ENCODE data around the gene PLEKHA6.
A peak's percentile ranks its signal among the peaks of the same experiment; 100 is the strongest.
"Not testable (repeated sequence)": the region's sequence is repeated elsewhere in the genome, so short reads cannot be mapped to it uniquely, and the experiment has no call there.

The PLEKHA6 gene

GRCh38 chr1:204310970-204311369 lies 48.8 kb downstream of the PLEKHA6 start:
- not testable (repeated sequence) for DNase-seq (ENCODE audit: low read depth)

GRCh38 chr1:204308023-204308628 lies 51.6 kb downstream of the PLEKHA6 start:
- DNase-seq (ENCODE audit: low read depth): no peak

- peak; percentile 34 for DNase-seq (ENCODE audit: low read depth)
Measured at GRCh38 chr1:204307334-204307883, 52.3 kb downstream of the PLEKHA6 start.

DNA sequence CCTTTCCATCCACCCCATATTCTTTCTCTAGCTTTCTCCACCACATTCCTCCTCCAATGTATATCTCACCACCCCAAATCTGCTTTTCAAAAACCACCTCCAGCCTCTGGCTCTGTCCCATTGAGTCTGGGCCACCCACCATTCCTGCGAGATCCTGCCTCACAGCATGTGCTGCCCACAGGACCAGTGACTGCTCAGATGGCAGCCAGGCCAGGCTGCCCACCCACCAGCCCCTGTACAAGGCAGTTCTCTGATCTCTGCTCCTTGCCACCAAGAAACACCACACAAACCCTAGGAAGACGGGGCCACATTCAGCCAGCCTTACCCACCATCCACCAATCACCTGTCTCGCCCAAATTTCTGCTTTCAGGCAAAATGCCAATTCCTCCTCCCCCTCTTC lies 53.7 kb downstream of the PLEKHA6 start:
- DNase-seq (ENCODE audit: low read depth): no peak

GRCh38 chr1:204304067-204304466 lies 55.7 kb downstream of the PLEKHA6 start:
- peak; percentile 54 for DNase-seq (ENCODE audit: low read depth)

DNA sequence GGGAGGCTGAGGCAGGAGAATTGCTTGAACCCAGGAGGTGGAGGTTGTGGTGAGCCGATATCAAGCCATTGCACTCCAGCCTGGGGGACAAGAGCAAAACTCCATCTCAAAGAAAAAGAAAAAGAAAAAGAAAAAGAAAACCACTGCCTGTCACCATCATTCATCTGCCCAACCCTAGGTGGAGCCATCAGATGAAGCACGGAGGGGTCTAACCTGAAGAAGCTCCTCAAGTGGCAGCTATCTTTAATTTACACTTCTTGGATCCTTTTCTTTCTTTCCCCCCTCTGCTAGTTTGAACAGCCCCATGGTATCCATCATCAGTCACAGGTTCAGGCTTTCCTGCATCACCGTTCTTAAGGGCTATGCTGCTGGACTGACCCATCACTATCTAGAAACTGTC lies 57.0 kb downstream of the PLEKHA6 start:
- no peak for DNase-seq (ENCODE audit: low read depth)

- no peak for DNase-seq (ENCODE audit: low read depth)
Measured at GRCh38 chr1:204301171-204301957, 58.4 kb downstream of the PLEKHA6 start.

- no peak for DNase-seq (ENCODE audit: low read depth)
Measured at GRCh38 chr1:204299814-204300365, 59.8 kb downstream of the PLEKHA6 start.

DNA sequence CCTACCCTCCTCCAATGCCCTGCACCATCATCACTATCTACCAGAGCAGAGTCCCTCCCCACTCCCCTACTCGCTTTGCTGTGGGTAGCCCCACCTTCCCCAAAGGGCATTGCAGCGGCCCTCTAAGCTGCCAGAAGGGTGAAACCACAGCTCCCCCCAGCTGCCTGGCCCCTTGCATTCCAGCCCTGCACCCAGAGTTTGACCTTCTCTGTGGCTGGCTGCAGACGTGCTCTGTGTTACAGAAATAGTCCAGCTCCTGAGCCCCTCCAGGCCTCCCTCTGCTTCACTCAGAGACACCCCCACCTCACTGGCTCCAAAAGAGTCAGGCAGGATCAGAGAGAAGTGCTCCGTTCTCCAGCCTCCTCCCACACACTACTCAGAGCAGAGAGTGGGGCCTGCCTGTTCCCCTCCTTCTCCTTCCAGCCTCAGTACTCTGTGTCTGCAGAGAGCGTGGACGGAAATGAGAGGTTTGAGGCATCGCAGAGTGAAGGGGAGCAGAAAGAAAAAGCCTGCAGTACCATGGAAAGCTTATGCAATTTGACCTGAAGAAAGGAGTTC lies 63.2 kb downstream of the PLEKHA6 start:
- DNase-seq (ENCODE audit: low read depth): peak; percentile 75

- DNase-seq (ENCODE audit: low read depth): peak; percentile 47
Measured at GRCh38 chr1:204295671-204296070, 64.1 kb downstream of the PLEKHA6 start.

DNA sequence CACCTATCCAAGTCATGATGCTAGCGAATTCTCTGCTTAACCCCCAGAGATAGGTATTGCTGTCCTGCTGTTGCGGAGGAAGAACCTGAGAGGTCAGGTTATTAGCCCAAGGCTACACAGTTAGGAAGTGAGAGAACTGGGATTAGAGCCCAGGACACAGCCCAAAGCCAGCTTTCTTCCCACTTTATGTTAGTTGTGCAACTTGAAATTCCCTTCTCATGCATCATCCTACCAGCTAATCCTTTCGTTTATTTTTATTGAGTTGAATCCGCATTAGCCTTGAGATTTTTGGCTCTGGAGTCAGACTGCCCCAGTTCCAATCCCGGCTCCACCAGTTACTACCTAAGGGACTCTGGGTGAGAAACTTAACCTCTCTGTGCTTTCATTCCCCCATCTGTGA lies 65.4 kb downstream of the PLEKHA6 start:
- DNase-seq (ENCODE audit: low read depth): peak; percentile 95

DNA sequence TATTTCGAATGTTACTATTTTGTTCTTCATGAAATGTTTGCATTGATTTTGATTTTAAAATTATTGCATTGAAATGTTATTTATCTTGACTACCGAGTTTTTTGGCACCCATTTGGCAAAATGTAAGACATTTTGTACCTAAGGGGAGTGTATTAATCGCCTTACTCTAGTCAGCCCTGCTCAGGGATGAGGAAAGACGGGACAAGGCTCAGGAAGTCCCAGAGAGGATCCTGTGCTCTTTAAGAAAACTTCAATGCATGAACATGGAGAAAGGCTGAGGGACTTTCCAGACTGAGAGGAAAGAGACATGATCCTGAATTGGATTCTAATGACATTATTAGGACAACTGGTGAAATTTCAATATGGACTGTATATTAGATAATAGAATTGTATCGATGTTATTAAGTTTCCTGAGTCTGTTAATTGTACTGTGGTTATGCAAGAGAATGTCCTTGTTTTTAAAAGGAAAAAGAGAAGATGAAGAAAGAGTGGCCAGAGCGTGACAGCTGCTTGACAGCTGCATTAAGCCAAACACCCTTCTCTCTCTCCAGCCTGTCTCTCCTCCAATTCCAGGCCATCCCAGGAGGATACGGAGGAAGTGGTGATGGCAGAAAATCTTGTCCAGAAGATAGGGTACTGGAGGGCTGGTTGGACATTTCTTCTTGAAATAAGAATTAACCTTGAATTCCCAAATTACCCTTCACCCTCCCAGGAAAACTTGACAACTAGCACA lies 66.0 kb downstream of the PLEKHA6 start:
- DNase-seq (ENCODE audit: low read depth): peak; percentile 15

DNA sequence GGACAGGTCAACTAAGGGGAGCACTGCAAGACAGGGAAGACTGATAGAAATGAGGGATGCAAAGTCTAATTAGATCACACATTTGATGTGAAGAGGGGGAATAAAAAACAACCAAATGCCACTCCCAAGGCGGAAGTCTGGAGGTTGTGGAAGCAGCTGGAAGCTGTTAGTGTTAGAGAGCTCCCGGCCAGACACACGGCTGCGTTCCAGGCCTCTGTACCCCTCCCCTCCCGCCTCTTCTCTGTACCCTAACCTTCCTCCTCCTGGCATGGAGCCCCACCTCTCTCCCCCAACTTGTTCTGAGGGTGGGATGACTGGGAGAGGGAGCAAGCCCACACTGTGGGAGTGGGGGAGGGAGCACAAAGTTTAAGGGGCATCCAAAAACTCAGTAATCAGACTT lies 67.0 kb downstream of the PLEKHA6 start:
- DNase-seq (ENCODE audit: low read depth): no peak

GRCh38 chr1:204289280-204289679 lies 70.4 kb downstream of the PLEKHA6 start:
- DNase-seq (ENCODE audit: low read depth): no peak

- DNase-seq (ENCODE audit: low read depth): peak; percentile 28
Measured at GRCh38 chr1:204288021-204288588, 71.6 kb downstream of the PLEKHA6 start.

GRCh38 chr1:204287466-204287891 lies 72.2 kb downstream of the PLEKHA6 start:
- no peak for DNase-seq (ENCODE audit: low read depth)

- no peak for DNase-seq (ENCODE audit: low read depth)
Measured at GRCh38 chr1:204286831-204287421, 72.8 kb downstream of the PLEKHA6 start.

GRCh38 chr1:204286315-204286714 lies 73.4 kb downstream of the PLEKHA6 start:
- no peak for DNase-seq (ENCODE audit: low read depth)

DNA sequence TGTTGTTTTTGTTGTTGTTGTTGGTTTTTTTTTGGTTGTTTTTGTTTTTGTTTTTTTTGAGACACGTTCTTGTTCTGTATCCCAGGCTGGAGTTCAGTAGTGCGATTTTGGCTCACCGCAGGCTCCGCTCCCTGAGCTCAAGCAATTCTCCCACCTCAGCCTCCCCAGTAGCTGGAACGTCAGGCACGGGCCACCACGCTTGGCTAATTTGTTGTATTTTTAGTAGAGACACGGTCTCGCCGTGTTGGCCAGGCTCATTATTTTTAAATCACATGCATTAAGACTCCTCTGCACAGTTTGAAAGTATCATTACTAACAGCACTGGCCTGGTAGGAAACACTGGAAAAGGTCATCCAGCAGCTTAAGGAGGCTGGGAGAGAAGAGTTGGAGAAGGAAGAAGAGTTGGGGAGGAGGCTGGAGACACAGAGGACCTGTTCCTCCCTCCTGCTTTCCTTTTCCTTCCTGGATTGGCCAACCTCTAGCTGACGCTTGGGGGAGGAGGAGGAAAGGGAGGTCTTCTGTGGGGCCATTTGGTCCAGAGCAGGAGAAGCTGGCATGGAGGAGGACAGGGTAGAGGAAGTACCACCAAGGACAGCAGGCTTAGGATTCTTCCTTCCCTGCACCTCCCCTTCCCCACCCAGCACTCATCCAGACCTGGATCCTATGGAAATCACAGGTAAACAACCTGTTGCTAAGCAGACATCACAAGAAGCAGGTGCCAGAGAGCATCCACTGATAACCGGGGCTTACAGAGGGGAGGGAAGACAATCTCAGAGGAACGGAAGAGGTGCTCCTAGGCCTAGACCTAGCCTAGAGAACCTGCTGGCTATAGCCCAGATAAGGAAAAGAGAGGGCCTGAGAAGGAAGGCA lies 74.1 kb downstream of the PLEKHA6 start:
- DNase-seq (ENCODE audit: low read depth): no peak

DNA sequence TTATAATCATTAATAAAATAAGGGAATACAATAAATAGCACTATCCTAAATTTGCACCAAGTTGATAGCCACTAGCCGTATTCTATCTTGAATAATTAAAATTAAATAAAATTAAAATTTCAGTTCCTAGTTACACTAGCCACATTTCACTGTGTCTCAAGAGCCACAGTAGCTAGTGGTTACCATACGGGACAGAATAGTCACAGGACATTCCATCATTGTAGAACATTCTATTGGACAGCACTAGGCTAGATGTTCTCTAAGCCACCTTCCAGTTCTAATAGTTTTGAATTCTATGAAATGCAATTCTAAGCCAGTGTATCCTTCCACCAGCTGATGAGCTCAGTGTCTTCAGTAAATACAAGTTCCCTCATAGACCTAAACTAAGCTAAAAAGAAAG lies 74.8 kb downstream of the PLEKHA6 start:
- DNase-seq (ENCODE audit: low read depth): no peak
